MG63 (cell line): ENCODE data around the gene CHN2. TPM values are rescaled to one million over a fixed set of nuclear protein-coding genes. Genes with fewer than 3 reads are reported as not detected.

Source experiments
- DNase-seq: peaks from one replicate; pipeline ENCODE4 v3.0.0-alpha.2; 2020
- H3K27me3 ChIP-seq: fragments of 250-450 bp; sonication (Bioruptor Pico); 2 replicates; pipeline ENCODE4 v1.5.1; 2020; ENCODE audit warnings: mild to moderate bottlenecking, moderate library complexity
- H3K36me3 ChIP-seq: fragments of 250-450 bp; sonication (Bioruptor Pico); 2 replicates; pipeline ENCODE4 v1.5.1; 2020; ENCODE audit warnings: mild to moderate bottlenecking, moderate library complexity
- H3K4me3 ChIP-seq: fragments of 250-450 bp; sonication (Bioruptor Pico); 2 replicates; pipeline ENCODE4 v1.5.1; 2020; ENCODE audit warnings: mild to moderate bottlenecking, moderate library complexity
- H3K9me3 ChIP-seq: fragments of 250-450 bp; sonication (Bioruptor Pico); 2 replicates; pipeline ENCODE4 v1.5.1; 2020; ENCODE audit warnings: mild to moderate bottlenecking, moderate library complexity
- total RNA-seq: library from RNA; depleted of rRNA; stranded (reverse); fragments of >200 nt; shearing (Covaris generic); gene quantifications from 2 replicates; pipeline ENCODE4 v1.2.3, GENCODE V29; 2014; ENCODE audit warnings: low replicate concordance

The CHN2 gene
- total RNA-seq, 1 experiment from 2014 or later = 3.7 TPM

DNA sequence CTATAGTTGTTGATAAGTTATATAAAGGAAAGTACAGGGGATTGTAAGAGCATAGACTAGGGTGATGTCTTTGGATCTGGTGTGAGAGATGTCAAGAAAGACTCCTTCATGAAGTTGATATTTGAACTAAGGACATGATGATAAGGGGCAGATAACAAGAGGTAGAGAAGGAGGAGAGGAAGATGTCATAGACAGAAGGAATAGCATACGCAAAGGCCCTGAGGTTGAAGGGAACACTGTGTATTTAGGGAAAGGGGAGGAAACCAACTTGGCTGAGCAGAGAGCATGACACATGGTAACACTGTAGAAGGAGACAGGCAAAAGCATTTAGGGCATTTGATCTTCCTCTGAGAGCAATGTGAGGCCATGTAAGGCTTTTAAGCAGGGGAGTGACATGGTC, 170.8 kb downstream of the CHN2 start:
- Histone ChIP-seq H3K9me3 (no peaks in the 10 kb centered on the region), H3K36me3 (no peaks in the 10 kb centered on the region), H3K4me3 (no peak overlapping the region), H3K27me3 (no peaks in the 10 kb centered on the region)
- no peak for DNase-seq

- no peak overlapping the region for H3K4me3 ChIP-seq
- H3K27me3 ChIP-seq = no peaks in the 10 kb centered on the region
- H3K9me3 ChIP-seq = no peaks in the 10 kb centered on the region
- DNase-seq = no peak
- no peaks in the 10 kb centered on the region for H3K36me3 ChIP-seq
These were observed 173.2 kb downstream of the CHN2 start for GRCh38 chr7:29367784-29368183.

DNA sequence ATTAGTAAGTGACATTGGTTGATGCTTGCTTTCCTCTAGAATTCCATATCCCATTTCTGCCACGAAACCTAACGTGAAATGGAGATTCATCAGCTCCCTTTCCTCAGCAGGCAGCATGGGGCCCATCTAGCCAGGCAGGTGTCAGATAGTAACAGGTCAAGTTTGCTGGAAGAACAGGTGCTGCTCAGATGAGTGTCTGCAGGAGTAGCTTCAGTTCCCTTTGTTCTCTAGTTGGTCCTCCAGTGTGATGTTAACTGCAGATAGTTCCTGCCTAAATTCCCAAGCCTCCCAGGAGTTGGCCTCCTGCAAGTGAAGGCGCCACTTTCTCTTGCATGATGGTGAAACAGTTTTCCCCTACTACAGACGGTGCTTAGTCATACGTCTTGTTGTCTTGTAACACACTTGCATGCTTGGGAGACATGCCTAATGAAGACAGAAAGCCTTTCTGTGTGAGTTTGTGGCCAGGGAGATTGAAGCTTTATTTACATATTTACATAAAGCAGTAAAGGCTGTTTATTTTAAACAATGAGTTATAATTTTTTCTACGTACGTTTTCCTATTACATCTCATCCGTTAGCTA, 175.4 kb downstream of the CHN2 start:
- no peaks in the 10 kb centered on the region for H3K9me3 ChIP-seq
- no peaks in the 10 kb centered on the region for H3K27me3 ChIP-seq
- no peaks in the 10 kb centered on the region for H3K36me3 ChIP-seq
- DNase-seq = no peak
- no peak overlapping the region for H3K4me3 ChIP-seq

GRCh38 chr7:29370531-29371314, 176.1 kb downstream of the CHN2 start:
- no peak overlapping the region for H3K4me3 ChIP-seq
- H3K9me3 ChIP-seq = no peaks in the 10 kb centered on the region
- H3K36me3 ChIP-seq = no peaks in the 10 kb centered on the region
- DNase-seq = peak; percentile 58
- no peaks in the 10 kb centered on the region for H3K27me3 ChIP-seq

GRCh38 chr7:29371472-29371871, 176.9 kb downstream of the CHN2 start:
- Histone ChIP-seq H3K27me3 (no peaks in the 10 kb centered on the region), H3K4me3 (no peak overlapping the region), H3K9me3 (no peaks in the 10 kb centered on the region), H3K36me3 (no peaks in the 10 kb centered on the region)
- no peak for DNase-seq

GRCh38 chr7:29372351-29373090, 177.9 kb downstream of the CHN2 start:
- H3K27me3 ChIP-seq = no peaks in the 10 kb centered on the region
- H3K36me3 ChIP-seq = no peaks in the 10 kb centered on the region
- no peak for DNase-seq
- no peaks in the 10 kb centered on the region for H3K9me3 ChIP-seq
- no peak overlapping the region for H3K4me3 ChIP-seq

GRCh38 chr7:29375641-29376562, 181.3 kb downstream of the CHN2 start:
- Histone ChIP-seq H3K9me3 (no peaks in the 10 kb centered on the region), H3K36me3 (no peaks in the 10 kb centered on the region), H3K27me3 (no peaks in the 10 kb centered on the region), H3K4me3 (no peak overlapping the region)
- peak; percentile 66 for DNase-seq

- Histone ChIP-seq H3K36me3 (no peaks in the 10 kb centered on the region), H3K4me3 (no peak overlapping the region), H3K27me3 (no peaks in the 10 kb centered on the region), H3K9me3 (no peaks in the 10 kb centered on the region)
- no peak for DNase-seq
These were observed 183.1 kb downstream of the CHN2 start for GRCh38 chr7:29377718-29378117.

- DNase-seq = no peak
- Histone ChIP-seq H3K27me3 (no peaks in the 10 kb centered on the region), H3K4me3 (no peak overlapping the region), H3K36me3 (no peaks in the 10 kb centered on the region), H3K9me3 (no peaks in the 10 kb centered on the region)
These were observed 185.0 kb downstream of the CHN2 start for GRCh38 chr7:29379551-29379950.

GRCh38 chr7:29381206-29382094, 186.9 kb downstream of the CHN2 start:
- H3K27me3 ChIP-seq = no peaks in the 10 kb centered on the region
- no peak overlapping the region for H3K4me3 ChIP-seq
- peak; percentile 91 for DNase-seq
- no peaks in the 10 kb centered on the region for H3K9me3 ChIP-seq
- H3K36me3 ChIP-seq = no peaks in the 10 kb centered on the region

GRCh38 chr7:29384277-29384676, 189.7 kb downstream of the CHN2 start:
- no peaks in the 10 kb centered on the region for H3K27me3 ChIP-seq
- no peak for DNase-seq
- no peak overlapping the region for H3K4me3 ChIP-seq
- no peaks in the 10 kb centered on the region for H3K36me3 ChIP-seq
- H3K9me3 ChIP-seq = no peaks in the 10 kb centered on the region

- Histone ChIP-seq H3K4me3 (no peak overlapping the region), H3K27me3 (no peaks in the 10 kb centered on the region), H3K9me3 (no peaks in the 10 kb centered on the region), H3K36me3 (no peaks in the 10 kb centered on the region)
- DNase-seq = no peak
These were observed 190.7 kb downstream of the CHN2 start for GRCh38 chr7:29385214-29385814.

GRCh38 chr7:29386196-29386765, 191.7 kb downstream of the CHN2 start:
- no peaks in the 10 kb centered on the region for H3K36me3 ChIP-seq
- H3K27me3 ChIP-seq = no peaks in the 10 kb centered on the region
- no peak for DNase-seq

DNA sequence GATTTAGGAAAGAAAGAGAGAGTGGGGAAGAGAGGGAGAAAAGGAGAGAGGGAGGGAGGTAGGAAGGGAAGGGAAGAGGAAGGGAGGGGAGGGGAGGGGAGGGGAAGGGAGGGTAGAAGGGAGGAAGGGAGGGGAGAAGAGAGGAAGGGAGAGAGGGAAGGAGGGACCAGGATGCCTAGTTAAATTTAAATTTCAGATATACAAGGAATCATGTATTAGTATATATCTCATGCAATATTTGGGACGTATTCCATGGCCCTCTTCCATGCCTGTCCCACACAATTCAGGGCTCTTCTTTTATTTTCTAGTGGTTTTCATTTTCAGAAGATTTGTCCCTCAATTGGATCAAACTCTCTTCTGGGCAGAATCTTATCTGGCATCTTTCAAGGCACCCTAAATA, 196.7 kb downstream of the CHN2 start:
- H3K36me3 ChIP-seq = no peaks in the 10 kb centered on the region
- no peak for DNase-seq
- no peaks in the 10 kb centered on the region for H3K9me3 ChIP-seq
- H3K27me3 ChIP-seq = no peaks in the 10 kb centered on the region
- no peak overlapping the region for H3K4me3 ChIP-seq

More at GRCh38 chr7:29386196-29386765, 191.7 kb downstream of the CHN2 start:
- Histone ChIP-seq H3K9me3 (no peaks in the 10 kb centered on the region), H3K4me3 (no peak overlapping the region)

- Histone ChIP-seq H3K27me3 (no peaks in the 10 kb centered on the region), H3K36me3 (no peaks in the 10 kb centered on the region), H3K9me3 (no peaks in the 10 kb centered on the region), H3K4me3 (no peak overlapping the region)
- DNase-seq = no peak
These were observed 199.7 kb downstream of the CHN2 start for GRCh38 chr7:29394321-29394720.
